PC-3 (cell line): ENCODE measurements around the gene TP53INP2. TPM values are rescaled to one million over a fixed set of nuclear protein-coding genes. Genes with fewer than 3 reads are reported as not detected.
"Not testable (repeated sequence)": the region's sequence is repeated elsewhere in the genome, so short reads cannot be mapped to it uniquely, and the experiment has no call there.

Experiments
- ATAC-seq: fragments of 200-7000 bp; cut with Tn5 transposase; 2 replicates; pipeline ENCODE4 v1.9.1; 2020; ENCODE audit warnings: mild to moderate bottlenecking, moderate library complexity
- BruUV-seq: library from RNA; stranded (reverse); fragments of 400-500 nt; replicated peaks from 2 replicates; lab custom pipeline; 2021; lab: Mats Ljungman, UMichigan
- CTCF ChIA-PET: fragments of 300-600 bp; sonication (Branson Sonifier 250); formaldehyde crosslinking; loops from one replicate; lab custom pipeline; 2022; ENCODE audit warnings: antibody characterized with exemption; lab: Charles Lee
- POLR2A ChIA-PET: fragments of 300-600 bp; sonication (Branson Sonifier 250); formaldehyde crosslinking; loops from one replicate; lab custom pipeline; 2022; ENCODE audit warnings: antibody characterized with exemption; ENCODE audit not compliant: unreplicated experiment; lab: Charles Lee
- DNase-seq: peaks from one replicate; pipeline ENCODE4 v3.0.0-alpha.2; 2015
- H2AFZ ChIP-seq: fragments of 300-600 bp; sonication (generic); 2 replicates; pipeline ENCODE4 v1.6.0; 2016; ENCODE audit warnings: antibody characterized with exemption, low read length
- H3F3A ChIP-seq: fragments of 300-600 bp; sonication (generic); one replicate; pipeline ENCODE4 v1.6.0; 2017; ENCODE audit warnings: antibody characterized with exemption, low read length, control low read depth, mild to moderate bottlenecking; ENCODE audit not compliant: unreplicated experiment
- H3K27ac ChIP-seq: fragments of 300-600 bp; sonication (generic); 2 replicates; pipeline ENCODE4 v1.5.1; 2016; ENCODE audit warnings: mild to moderate bottlenecking, low read length
- H3K27me3 ChIP-seq: fragments of 300-600 bp; sonication (generic); 2 replicates; pipeline ENCODE4 v1.6.1; 2016; ENCODE audit warnings: low read length, mixed read lengths
- H3K36me3 ChIP-seq: fragments of 300-600 bp; sonication (generic); 2 replicates; pipeline ENCODE4 v1.6.1; 2016; ENCODE audit warnings: low read depth, mixed run types, low read length, mixed read lengths
- H3K4me1 ChIP-seq: fragments of 300-600 bp; sonication (generic); 2 replicates; pipeline ENCODE4 v1.5.1; 2016; ENCODE audit warnings: low read length; ENCODE audit not compliant: insufficient read depth
- H3K4me2 ChIP-seq: fragments of 300-600 bp; sonication (generic); 2 replicates; pipeline ENCODE4 v1.6.0; 2016; ENCODE audit warnings: low read length
- H3K4me3 ChIP-seq: fragments of 300-600 bp; sonication (generic); 2 replicates; pipeline ENCODE4 v1.5.1; 2016; ENCODE audit warnings: mild to moderate bottlenecking, low read length, mixed read lengths
- H3K79me2 ChIP-seq: fragments of 300-600 bp; sonication (generic); 2 replicates; pipeline ENCODE4 v1.6.1; 2017; ENCODE audit warnings: low read length, mixed read lengths
- H3K9ac ChIP-seq: fragments of 300-600 bp; sonication (generic); 2 replicates; pipeline ENCODE4 v1.6.0; 2016; ENCODE audit warnings: mild to moderate bottlenecking, low read length
- H3K9me2 ChIP-seq: fragments of 300-600 bp; sonication (generic); replicated peaks from 2 replicates; pipeline ENCODE4 v1.6.1; 2016; ENCODE audit warnings: mixed run types, low read length, mixed read lengths
- H3K9me3 ChIP-seq: fragments of 300-600 bp; sonication (generic); 2 replicates; pipeline ENCODE4 v1.6.1; 2016; ENCODE audit warnings: low read length, mixed read lengths
- H4K20me1 ChIP-seq: fragments of 300-600 bp; sonication (generic); 2 replicates; pipeline ENCODE4 v1.6.1; 2016; ENCODE audit warnings: low read length, mixed read lengths
- EZH2 ChIP-seq: fragments of 300-600 bp; sonication (generic); IDR thresholded peaks from one replicate; pipeline ENCODE4 v1.6.1; 2017; ENCODE audit warnings: antibody characterized with exemption, mild to moderate bottlenecking, low read length; ENCODE audit not compliant: unreplicated experiment
- EZH2phosphoT487 ChIP-seq: fragments of 300-600 bp; sonication (generic); IDR thresholded peaks from 2 replicates; pipeline ENCODE4 v1.6.1; 2018; ENCODE audit warnings: mild to moderate bottlenecking, antibody characterized with exemption, low read length, borderline replicate concordance
- intact Hi-C: fragments of 100-400 bp; cut with micrococcal nuclease; formaldehyde crosslinking; loops from 2 replicates; pipeline ENCODE4 v1.9.0; 2023
- total RNA-seq: library from RNA; depleted of rRNA; stranded (reverse); fragments of >200 nt; gene quantifications from 2 replicates; pipeline ENCODE4 v1.2.3, GENCODE V29; 2014
- TF ChIP-seq, protein P1 (sequence below): fragments of 300-600 bp; sonication (generic); conservative IDR thresholded peaks from 2 replicates; pipeline ENCODE4 v1.5.1; 2017; ENCODE audit warnings: antibody characterized with exemption, low read depth, mild to moderate bottlenecking, low read length

Gene TP53INP2
- total RNA-seq, 1 experiment from 2014 or later: 2.1 TPM

GRCh38 chr20:34663213-34663943, 40.8 kb upstream of the TP53INP2 start:
- TF ChIP-seq, protein P1, sequence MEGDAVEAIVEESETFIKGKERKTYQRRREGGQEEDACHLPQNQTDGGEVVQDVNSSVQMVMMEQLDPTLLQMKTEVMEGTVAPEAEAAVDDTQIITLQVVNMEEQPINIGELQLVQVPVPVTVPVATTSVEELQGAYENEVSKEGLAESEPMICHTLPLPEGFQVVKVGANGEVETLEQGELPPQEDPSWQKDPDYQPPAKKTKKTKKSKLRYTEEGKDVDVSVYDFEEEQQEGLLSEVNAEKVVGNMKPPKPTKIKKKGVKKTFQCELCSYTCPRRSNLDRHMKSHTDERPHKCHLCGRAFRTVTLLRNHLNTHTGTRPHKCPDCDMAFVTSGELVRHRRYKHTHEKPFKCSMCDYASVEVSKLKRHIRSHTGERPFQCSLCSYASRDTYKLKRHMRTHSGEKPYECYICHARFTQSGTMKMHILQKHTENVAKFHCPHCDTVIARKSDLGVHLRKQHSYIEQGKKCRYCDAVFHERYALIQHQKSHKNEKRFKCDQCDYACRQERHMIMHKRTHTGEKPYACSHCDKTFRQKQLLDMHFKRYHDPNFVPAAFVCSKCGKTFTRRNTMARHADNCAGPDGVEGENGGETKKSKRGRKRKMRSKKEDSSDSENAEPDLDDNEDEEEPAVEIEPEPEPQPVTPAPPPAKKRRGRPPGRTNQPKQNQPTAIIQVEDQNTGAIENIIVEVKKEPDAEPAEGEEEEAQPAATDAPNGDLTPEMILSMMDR: no peak
- no peak for TF ChIP-seq EZH2
- POLR2A ChIA-PET: no interaction called here
- no peak overlapping the region for H3K4me3 ChIP-seq

GRCh38 chr20:34664751-34665150, 39.4 kb upstream of the TP53INP2 start:
- CTCF ChIA-PET, POLR2A ChIA-PET, H3F3A ChIP-seq: not testable (repeated sequence)

More at GRCh38 chr20:34663213-34663943, 40.8 kb upstream of the TP53INP2 start:
- H3K27ac ChIP-seq: no peak overlapping the region
- no peak for ATAC-seq
- CTCF ChIA-PET: no interaction called here
- no peaks in the 10 kb centered on the region for H3K27me3 ChIP-seq
- no TSS peak for BruUV-seq
- no peak for DNase-seq
- no peak overlapping the region for H3K9ac ChIP-seq
- H3K4me2 ChIP-seq: no peak overlapping the region
- H3K36me3 ChIP-seq: no peaks in the 10 kb centered on the region
- no peaks in the 10 kb centered on the region for H3K9me2 ChIP-seq
- H3K4me1 ChIP-seq: peaks cover 11% of the 10 kb centered on the region
- no peaks in the 10 kb centered on the region; the same call in 1 of the 2 replicates for H4K20me1 ChIP-seq
- intact Hi-C loops: no loop called here
- H3K79me2 ChIP-seq: peaks cover 13% of the 10 kb centered on the region; the same call in 1 of the 2 replicates
- no peaks in the 10 kb centered on the region for H3K9me3 ChIP-seq
- no peaks in the 10 kb centered on the region for H3F3A ChIP-seq
- H2AFZ ChIP-seq: no peak overlapping the region

GRCh38 chr20:34669094-34669493, 35.0 kb upstream of the TP53INP2 start:
- no peaks in the 10 kb centered on the region for H3K4me1 ChIP-seq
- CTCF ChIA-PET: no interaction called here
- POLR2A ChIA-PET: no interaction called here
- H3K79me2 ChIP-seq: peaks cover 29% of the 10 kb centered on the region
- ATAC-seq (no peak), DNase-seq (no peak)
- H4K20me1 ChIP-seq: no peaks in the 10 kb centered on the region
- H2AFZ ChIP-seq: no peak overlapping the region
- H3K27me3 ChIP-seq: no peaks in the 10 kb centered on the region
- no peaks in the 10 kb centered on the region for H3K9me3 ChIP-seq
- H3F3A ChIP-seq: no peaks in the 10 kb centered on the region
- H3K27ac ChIP-seq: no peak overlapping the region
- H3K9ac ChIP-seq: no peak overlapping the region
- no TSS peak for BruUV-seq
- H3K36me3 ChIP-seq: no peaks in the 10 kb centered on the region
- TF ChIP-seq EZH2 (no peak), EZH2phosphoT487 (no peak)
- TF ChIP-seq, protein P1: no peak
- no peaks in the 10 kb centered on the region for H3K9me2 ChIP-seq
- no peak overlapping the region for H3K4me3 ChIP-seq
- no peak overlapping the region for H3K4me2 ChIP-seq
- intact Hi-C loops: no loop called here

More at GRCh38 chr20:34664751-34665150, 39.4 kb upstream of the TP53INP2 start:
- peaks cover 18% of the 10 kb centered on the region; the same call in 1 of the 2 replicates for H3K79me2 ChIP-seq
- H3K36me3 ChIP-seq, H4K20me1 ChIP-seq, H2AFZ ChIP-seq, H3K9ac ChIP-seq, H3K4me2 ChIP-seq, H3K27me3 ChIP-seq, intact Hi-C loops, H3K27ac ChIP-seq, H3K4me3 ChIP-seq, BruUV-seq, H3K9me3 ChIP-seq, ATAC-seq, DNase-seq, H3K9me2 ChIP-seq: not testable (repeated sequence)
- H3K4me1 ChIP-seq: peaks cover 11% of the 10 kb centered on the region
